SU-DHL-6 (cell line): ENCODE results near the gene GTF2IRD2.
"Not testable (repeated sequence)": the region's sequence is repeated elsewhere in the genome, so short reads cannot be mapped to it uniquely, and the experiment has no call there.

Source experiments
- EZH2phosphoT487 ChIP-seq: fragments of 200-600 bp; sonication (generic), shearing (Covaris generic); conservative IDR thresholded peaks from 2 replicates; pipeline ENCODE4 v1.6.1; 2018; ENCODE audit warnings: mild to moderate bottlenecking, antibody characterized with exemption, low read length, moderate library complexity, mixed read lengths
- TF ChIP-seq, protein P1 (sequence below): fragments of 200-600 bp; sonication (generic); IDR thresholded peaks from one replicate; pipeline ENCODE4 v1.5.1; 2017; ENCODE audit warnings: antibody characterized with exemption, mild to moderate bottlenecking, low read length, moderate library complexity; ENCODE audit not compliant: insufficient read depth, poor library complexity, severe bottlenecking

DNA sequence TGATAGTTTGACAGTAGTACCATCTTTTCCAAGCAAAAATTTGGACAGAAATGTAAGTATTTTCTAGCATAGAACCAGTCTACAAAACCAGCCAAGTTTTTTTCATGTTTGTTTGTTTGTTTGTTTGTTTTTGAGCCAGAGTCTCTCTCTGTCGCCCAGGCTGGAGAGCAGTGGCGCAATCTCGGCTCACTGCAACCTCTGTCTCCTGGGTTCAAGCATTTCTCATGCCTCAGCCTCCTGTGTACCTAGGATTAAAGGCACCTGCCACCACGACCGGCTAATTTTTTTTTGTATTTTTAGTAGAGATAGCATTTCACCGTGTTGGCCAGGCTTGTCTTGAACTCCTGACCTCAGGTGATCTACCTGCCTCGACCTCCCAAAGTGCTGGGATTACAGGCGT, 14.4 kb upstream of the GTF2IRD2 start:
- TF ChIP-seq, protein P1, sequence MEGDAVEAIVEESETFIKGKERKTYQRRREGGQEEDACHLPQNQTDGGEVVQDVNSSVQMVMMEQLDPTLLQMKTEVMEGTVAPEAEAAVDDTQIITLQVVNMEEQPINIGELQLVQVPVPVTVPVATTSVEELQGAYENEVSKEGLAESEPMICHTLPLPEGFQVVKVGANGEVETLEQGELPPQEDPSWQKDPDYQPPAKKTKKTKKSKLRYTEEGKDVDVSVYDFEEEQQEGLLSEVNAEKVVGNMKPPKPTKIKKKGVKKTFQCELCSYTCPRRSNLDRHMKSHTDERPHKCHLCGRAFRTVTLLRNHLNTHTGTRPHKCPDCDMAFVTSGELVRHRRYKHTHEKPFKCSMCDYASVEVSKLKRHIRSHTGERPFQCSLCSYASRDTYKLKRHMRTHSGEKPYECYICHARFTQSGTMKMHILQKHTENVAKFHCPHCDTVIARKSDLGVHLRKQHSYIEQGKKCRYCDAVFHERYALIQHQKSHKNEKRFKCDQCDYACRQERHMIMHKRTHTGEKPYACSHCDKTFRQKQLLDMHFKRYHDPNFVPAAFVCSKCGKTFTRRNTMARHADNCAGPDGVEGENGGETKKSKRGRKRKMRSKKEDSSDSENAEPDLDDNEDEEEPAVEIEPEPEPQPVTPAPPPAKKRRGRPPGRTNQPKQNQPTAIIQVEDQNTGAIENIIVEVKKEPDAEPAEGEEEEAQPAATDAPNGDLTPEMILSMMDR = not testable (repeated sequence)
- not testable (repeated sequence) for TF ChIP-seq EZH2phosphoT487
